GM23338 (cell line): ENCODE data around the gene GRIN2A. TPM values are rescaled to one million over a fixed set of nuclear protein-coding genes. Genes with fewer than 3 reads are reported as not detected.

ENCODE experiments used
- ATAC-seq: fragments of 200-7000 bp; cut with Tn5 transposase; 3 replicates; pipeline ENCODE4 v1.9.1; 2020
- DNase-seq: peaks from one replicate; pipeline ENCODE4 v3.0.0-alpha.2; 2015; ENCODE audit warnings: low spot score
- H2AFZ ChIP-seq: fragments of 200-600 bp; sonication (generic); 2 replicates; pipeline ENCODE4 v1.8.0; 2016; ENCODE audit warnings: antibody characterized with exemption, mild to moderate bottlenecking, moderate library complexity
- H3F3A ChIP-seq: fragments of 200-600 bp; sonication (generic); replicated peaks from 2 replicates; pipeline ENCODE4 v1.8.0; 2017; ENCODE audit warnings: antibody characterized with exemption, mixed run types, low read depth
- H3K27ac ChIP-seq: fragments of 200-600 bp; sonication (generic); 2 replicates; pipeline ENCODE4 v1.6.1; 2016; ENCODE audit warnings: low read depth
- H3K27me3 ChIP-seq: fragments of 200-600 bp; sonication (generic); 2 replicates; pipeline ENCODE4 v1.8.0; 2016; ENCODE audit warnings: mild to moderate bottlenecking, mixed run types, moderate library complexity; ENCODE audit not compliant: insufficient read depth
- H3K36me3 ChIP-seq: fragments of 200-600 bp; sonication (generic); 2 replicates; pipeline ENCODE4 v1.8.0; 2016; ENCODE audit warnings: mild to moderate bottlenecking; ENCODE audit not compliant: insufficient read depth
- H3K4me1 ChIP-seq: fragments of 200-600 bp; sonication (generic); 2 replicates; pipeline ENCODE4 v1.8.0; 2016; ENCODE audit warnings: mild to moderate bottlenecking, moderate library complexity; ENCODE audit not compliant: insufficient read depth
- H3K4me2 ChIP-seq: fragments of 200-600 bp; sonication (generic); 2 replicates; pipeline ENCODE4 v1.7.1; 2017; ENCODE audit warnings: mixed run types
- H3K4me3 ChIP-seq: fragments of 200-600 bp; sonication (generic); 2 replicates; pipeline ENCODE4 v1.6.1; 2016; ENCODE audit warnings: mixed run types
- H3K79me2 ChIP-seq: fragments of 200-600 bp; sonication (generic); replicated peaks from 2 replicates; pipeline ENCODE4 v1.8.0; 2017; ENCODE audit warnings: mild to moderate bottlenecking; ENCODE audit not compliant: insufficient read depth
- H3K9me2 ChIP-seq: fragments of 200-600 bp; sonication (generic); 2 replicates; pipeline ENCODE4 v1.8.0; 2017; ENCODE audit not compliant: insufficient read depth
- H4K20me1 ChIP-seq: fragments of 200-600 bp; sonication (generic); replicated peaks from 2 replicates; pipeline ENCODE4 v1.8.0; 2017; ENCODE audit warnings: mild to moderate bottlenecking; ENCODE audit not compliant: insufficient read depth
- H3K27ac Mint-ChIP-seq: 2 replicates; pipeline ENCODE4 v1.8.0; 2020; ENCODE audit warnings: inconsistent platforms, mild to moderate bottlenecking, moderate library complexity, mixed read lengths
- H3K27me3 Mint-ChIP-seq: 3 replicates; pipeline ENCODE4 v1.8.0; 2022; ENCODE audit warnings: low read depth, mild to moderate bottlenecking, moderate library complexity, mixed read lengths, inconsistent platforms; ENCODE audit not compliant: insufficient read depth, poor library complexity
- H3K36me3 Mint-ChIP-seq: 3 replicates; pipeline ENCODE4 v1.8.0; 2021; ENCODE audit warnings: low read depth, mild to moderate bottlenecking, inconsistent platforms, moderate library complexity, mixed read lengths
- H3K4me1 Mint-ChIP-seq: 3 replicates; pipeline ENCODE4 v1.8.0; 2020; ENCODE audit warnings: mild to moderate bottlenecking, inconsistent platforms, mixed read lengths
- H3K4me3 Mint-ChIP-seq: 3 replicates; pipeline ENCODE4 v1.8.0; 2021; ENCODE audit warnings: moderate library complexity, mild to moderate bottlenecking, inconsistent platforms, mixed read lengths
- H3K9me3 Mint-ChIP-seq: 3 replicates; pipeline ENCODE4 v1.8.0; 2020; ENCODE audit warnings: moderate library complexity, mild to moderate bottlenecking, inconsistent platforms, mixed read lengths
- CREB1 ChIP-seq: fragments of 250-450 bp; sonication (Bioruptor Pico); IDR thresholded peaks from 2 replicates; pipeline ENCODE4 v1.5.0; 2020; ENCODE audit warnings: low read depth, mild to moderate bottlenecking, moderate library complexity
- CTCF ChIP-seq, 2 experiments: fragments of 200-600 bp in 1 of 2; sonication (generic) in 1 of 2; conservative IDR thresholded peaks; 2 replicates each; pipeline versions ENCODE4 v1.5.1 to v1.6.1; 2016 to 2017; ENCODE audit warnings: antibody characterized with exemption in 2 of 2, low read depth in 2 of 2, mild to moderate bottlenecking in 2 of 2, moderate library complexity in 1 of 2
- ETS1 ChIP-seq: IDR thresholded peaks from 2 replicates; pipeline ENCODE4 v1.6.1; 2016; ENCODE audit warnings: antibody characterized with exemption
- EZH2 ChIP-seq: fragments of 200-600 bp; sonication (generic); IDR thresholded peaks from one replicate; pipeline ENCODE4 v1.8.0; 2017; ENCODE audit warnings: antibody characterized with exemption, mild to moderate bottlenecking, low read depth; ENCODE audit not compliant: unreplicated experiment
- EZH2phosphoT487 ChIP-seq: fragments of 200-600 bp; sonication (generic); IDR thresholded peaks from one replicate; pipeline ENCODE4 v1.8.1; 2018; ENCODE audit warnings: antibody characterized with exemption; ENCODE audit not compliant: unreplicated experiment
- JUNB ChIP-seq: IDR thresholded peaks from one replicate; pipeline ENCODE4 v1.6.1; 2016; ENCODE audit warnings: antibody characterized with exemption; ENCODE audit not compliant: unreplicated experiment
- NANOG ChIP-seq: IDR thresholded peaks from 2 replicates; pipeline ENCODE4 v1.6.1; 2016; ENCODE audit warnings: antibody characterized with exemption, borderline replicate concordance
- POLR2AphosphoS5 ChIP-seq: IDR thresholded peaks from 2 replicates; pipeline ENCODE4 v1.6.1; 2016; ENCODE audit warnings: antibody characterized with exemption, low read depth
- REST ChIP-seq: IDR thresholded peaks from one replicate; pipeline ENCODE4 v1.6.1; 2018; ENCODE audit warnings: antibody characterized with exemption; ENCODE audit not compliant: unreplicated experiment
- STAT1 ChIP-seq: IDR thresholded peaks from one replicate; pipeline ENCODE4 v1.6.1; 2016; ENCODE audit warnings: antibody characterized with exemption; ENCODE audit not compliant: unreplicated experiment
- ZNF114 ChIP-seq: fragments of 250-450 bp; sonication (Bioruptor Pico); IDR thresholded peaks from 2 replicates; pipeline ENCODE4 v1.5.0; 2020; ENCODE audit warnings: mild to moderate bottlenecking, moderate library complexity
- ZNF331 ChIP-seq: fragments of 250-450 bp; sonication (Bioruptor Pico); IDR thresholded peaks from 2 replicates; pipeline ENCODE4 v1.5.0; 2020; ENCODE audit warnings: low read depth, mild to moderate bottlenecking, moderate library complexity
- polyA plus RNA-seq: library from polyadenylated mRNA; unstranded; fragments of >200 nt; fragmentation: Nextera tagmentation; extraction: Ambion mirVana; gene quantifications from 2 replicates; pipeline ENCODE4 v1.2.1, GENCODE V29; 2016
- total RNA-seq: library from RNA; depleted of rRNA; stranded (reverse); fragments of >200 nt; shearing (Covaris generic); gene quantifications from 2 replicates; pipeline ENCODE4 v1.2.3, GENCODE V29; 2014

Gene GRIN2A
- total and polyA plus RNA-seq, 2 experiments from 2014 or later = 0.89 to 5.1 TPM

GRCh38 chr16:9773289-9773688 is 408.9 kb downstream of the GRIN2A start:
- TF ChIP-seq ETS1 (no peak), EZH2 (no peak), POLR2AphosphoS5 (no peak), NANOG (no peak), CREB1 (no peak)
- Histone ChIP-seq H4K20me1 (no peaks in the 10 kb centered on the region), H3K4me3 (no peak overlapping the region), H3K27me3 (no peaks in the 10 kb centered on the region), H3F3A (no peaks in the 10 kb centered on the region), H3K79me2 (no peaks in the 10 kb centered on the region), H2AFZ (no peak overlapping the region), H3K9me2 (peaks cover 9% of the 10 kb centered on the region), H3K4me1 (peaks cover 11% of the 10 kb centered on the region), H3K27ac (no peak overlapping the region), H3K4me2 (no peak overlapping the region), H3K36me3 (no peaks in the 10 kb centered on the region)
- H3K27ac Mint-ChIP-seq = no peak overlapping the region
- DNase-seq = no peak
- no peak overlapping the region for H3K4me3 Mint-ChIP-seq
- H3K9me3 Mint-ChIP-seq = no peaks in the 10 kb centered on the region; the same call in 2 of the 3 replicates
- no peak for ATAC-seq
- H3K27me3 Mint-ChIP-seq = no peaks in the 10 kb centered on the region
- H3K36me3 Mint-ChIP-seq = no peaks in the 10 kb centered on the region
- peaks cover 4% of the 10 kb centered on the region; the same call in 2 of the 3 replicates for H3K4me1 Mint-ChIP-seq

GRCh38 chr16:9772526-9773225 is 409.6 kb downstream of the GRIN2A start:
- Mint-ChIP-seq H3K27me3 (no peaks in the 10 kb centered on the region), H3K27ac (0 out of 2 replicates have a peak overlapping the region, but pooled peaks have one; percentile 11), H3K9me3 (no peaks in the 10 kb centered on the region; the same call in 2 of the 3 replicates), H3K36me3 (no peaks in the 10 kb centered on the region), H3K4me1 (peaks cover 4% of the 10 kb centered on the region; the same call in 2 of the 3 replicates), H3K4me3 (no peak overlapping the region)
- Histone ChIP-seq H3K27ac (no peak overlapping the region), H3K4me3 (no peak overlapping the region), H4K20me1 (no peaks in the 10 kb centered on the region), H3K4me1 (peaks cover 11% of the 10 kb centered on the region), H3K36me3 (no peaks in the 10 kb centered on the region), H3K9me2 (peaks cover 9% of the 10 kb centered on the region), H3K27me3 (no peaks in the 10 kb centered on the region), H3F3A (no peaks in the 10 kb centered on the region), H3K79me2 (no peaks in the 10 kb centered on the region), H2AFZ (no peak overlapping the region), H3K4me2 (no peak overlapping the region)
- DNase-seq (no peak), ATAC-seq (no peak)
- TF ChIP-seq REST (no peak), STAT1 (no peak), NANOG (no peak), CREB1 (no peak), ZNF114 (CRISPR knock-in tag) (no peak), JUNB (no peak), POLR2AphosphoS5 (no peak), EZH2phosphoT487 (no peak), EZH2 (no peak), ZNF331 (CRISPR knock-in tag) (no peak), CTCF (conservative IDR thresholded peaks at IDR 0.05; ENCODE audit: low read depth in 2 of 2) (no peak)
